Astrocyte (in vitro differentiated cells and primary cell): Measurements from ENCODE around the gene TYK2. TPM values are rescaled to one million over a fixed set of nuclear protein-coding genes. Genes with fewer than 3 reads are reported as not detected.

Experiments
- DNase-seq: peaks from one replicate; pipeline ENCODE4 v3.0.0-alpha.2; 2010; ENCODE audit warnings: low read depth
- FAIRE-seq: peaks from 2 replicates; lab custom pipeline; 2011; peaks lifted over from hg19 to GRCh38; lab: Jason Lieb, UNC
- H2AFZ ChIP-seq: 2 replicates; pipeline ENCODE4 v1.6.0; 2012; ENCODE audit warnings: low read depth, low read length, inconsistent platforms
- H3K27ac ChIP-seq: 2 replicates; pipeline ENCODE4 v1.5.1; 2011; ENCODE audit warnings: low read depth, low read length, inconsistent platforms
- H3K27me3 ChIP-seq: 2 replicates; pipeline ENCODE4 v1.6.0; 2011; ENCODE audit warnings: low read length, inconsistent platforms; ENCODE audit not compliant: insufficient read depth
- H3K36me3 ChIP-seq: 2 replicates; pipeline ENCODE4 v1.5.1; 2011; ENCODE audit warnings: low read length, inconsistent platforms; ENCODE audit not compliant: insufficient read depth
- H3K4me1 ChIP-seq: 2 replicates; pipeline ENCODE4 v1.5.1; 2011; ENCODE audit warnings: low read length, inconsistent platforms; ENCODE audit not compliant: insufficient read depth
- H3K4me2 ChIP-seq: 2 replicates; pipeline ENCODE4 v1.6.0; 2012; ENCODE audit warnings: low read length, inconsistent platforms
- H3K4me3 ChIP-seq: 2 replicates; pipeline ENCODE4 v1.5.1; 2011; ENCODE audit warnings: low read depth, mild to moderate bottlenecking, low read length, inconsistent platforms; ENCODE audit not compliant: insufficient read depth
- H3K79me2 ChIP-seq: 2 replicates; pipeline ENCODE4 v1.6.0; 2012; ENCODE audit warnings: mild to moderate bottlenecking, low read length, inconsistent platforms; ENCODE audit not compliant: insufficient read depth
- H3K9ac ChIP-seq: 2 replicates; pipeline ENCODE4 v1.6.0; 2012; ENCODE audit warnings: mild to moderate bottlenecking, low read length, inconsistent platforms
- H3K9me3 ChIP-seq: 2 replicates; pipeline ENCODE4 v1.5.1; 2012; ENCODE audit warnings: low read depth, mild to moderate bottlenecking, low read length, inconsistent platforms; ENCODE audit not compliant: insufficient read depth
- H4K20me1 ChIP-seq: 2 replicates; pipeline ENCODE4 v1.6.0; 2012; ENCODE audit warnings: low read length, inconsistent platforms; ENCODE audit not compliant: insufficient read depth
- H3K27ac Mint-ChIP-seq: one replicate; pipeline ENCODE4 v1.8.0; 2021; ENCODE audit warnings: mild to moderate bottlenecking, mixed read lengths; ENCODE audit not compliant: unreplicated experiment
- H3K27me3 Mint-ChIP-seq: one replicate; pipeline ENCODE4 v1.8.0; 2021; ENCODE audit warnings: low read depth, mixed read lengths; ENCODE audit not compliant: unreplicated experiment
- H3K36me3 Mint-ChIP-seq: one replicate; pipeline ENCODE4 v1.8.0; 2021; ENCODE audit warnings: low read depth, mixed read lengths; ENCODE audit not compliant: unreplicated experiment
- H3K4me1 Mint-ChIP-seq: one replicate; pipeline ENCODE4 v1.8.0; 2021; ENCODE audit warnings: low read depth, mixed read lengths; ENCODE audit not compliant: unreplicated experiment
- H3K4me3 Mint-ChIP-seq: one replicate; pipeline ENCODE4 v1.8.0; 2021; ENCODE audit warnings: mild to moderate bottlenecking, moderate library complexity, mixed read lengths; ENCODE audit not compliant: unreplicated experiment
- H3K9me3 Mint-ChIP-seq: one replicate; pipeline ENCODE4 v1.8.0; 2021; ENCODE audit warnings: mild to moderate bottlenecking, mixed read lengths; ENCODE audit not compliant: unreplicated experiment
- CTCF ChIP-seq: IDR thresholded peaks from 2 replicates; pipeline ENCODE4 v1.5.1; 2011; ENCODE audit warnings: low read depth, mild to moderate bottlenecking, inconsistent platforms, low read length, moderate library complexity; ENCODE audit not compliant: insufficient read depth
- EZH2 ChIP-seq: IDR thresholded peaks from 2 replicates; pipeline ENCODE4 v1.6.1; 2012; ENCODE audit warnings: mild to moderate bottlenecking, low read length, inconsistent platforms; ENCODE audit not compliant: insufficient read depth
- total RNA-seq: library from RNA; stranded (reverse); gene quantifications from 2 replicates; pipeline ENCODE4 v1.2.1, GENCODE V29; 2021

TYK2 gene
- total RNA-seq, 1 donor from 2014 or later, result 76.5 TPM

GRCh38 chr19:10320602-10321416 is 59.6 kb downstream of the TYK2 start:
- no peak overlapping the region for H3K4me3 ChIP-seq
- DNase-seq, result no peak
- no peaks in the 10 kb centered on the region for H3K27me3 Mint-ChIP-seq
- H3K27me3 ChIP-seq, result no peaks in the 10 kb centered on the region
- no peak overlapping the region for H2AFZ ChIP-seq
- H3K4me3 Mint-ChIP-seq, result no peak overlapping the region
- TF ChIP-seq EZH2 (no peak), CTCF (no peak)
- no peak for FAIRE-seq
- peaks cover 21% of the 10 kb centered on the region for H3K36me3 ChIP-seq
- H3K9ac ChIP-seq, result no peak overlapping the region
- no peaks in the 10 kb centered on the region for H3K9me3 Mint-ChIP-seq
- peaks cover 16% of the 10 kb centered on the region for H3K36me3 Mint-ChIP-seq
- peaks cover 14% of the 10 kb centered on the region for H4K20me1 ChIP-seq
- no peak overlapping the region for H3K27ac Mint-ChIP-seq
- H3K4me1 Mint-ChIP-seq, result peaks cover 4% of the 10 kb centered on the region
- no peak overlapping the region for H3K27ac ChIP-seq
- H3K4me2 ChIP-seq, result no peak overlapping the region
- no peaks in the 10 kb centered on the region for H3K4me1 ChIP-seq
- no peaks in the 10 kb centered on the region for H3K79me2 ChIP-seq
- H3K9me3 ChIP-seq, result no peaks in the 10 kb centered on the region

- Mint-ChIP-seq H3K27ac (no peak overlapping the region), H3K36me3 (peaks cover 14% of the 10 kb centered on the region), H3K4me1 (peaks cover 6% of the 10 kb centered on the region), H3K4me3 (no peak overlapping the region), H3K9me3 (no peaks in the 10 kb centered on the region), H3K27me3 (no peaks in the 10 kb centered on the region)
- FAIRE-seq (no peak), DNase-seq (no peak)
- Histone ChIP-seq H3K4me1 (no peaks in the 10 kb centered on the region), H3K36me3 (peaks cover 12% of the 10 kb centered on the region), H2AFZ (no peak overlapping the region), H3K27ac (no peak overlapping the region), H3K79me2 (peaks cover 6% of the 10 kb centered on the region), H3K4me3 (no peak overlapping the region), H3K4me2 (no peak overlapping the region), H3K27me3 (no peaks in the 10 kb centered on the region), H3K9me3 (no peaks in the 10 kb centered on the region), H4K20me1 (peaks cover 14% of the 10 kb centered on the region), H3K9ac (no peak overlapping the region)
- TF ChIP-seq EZH2 (no peak), CTCF (no peak)
Measured at GRCh38 chr19:10318807-10319682, 61.3 kb downstream of the TYK2 start.
